ENCODE data around the gene GPRIN3.
A peak's percentile ranks its signal among the peaks of the same experiment; 100 is the strongest.

The GPRIN3 gene

GRCh38 chr4:89253935-89254334 is 53.7 kb downstream of the GPRIN3 start:
- DNase-seq: no peak

DNA sequence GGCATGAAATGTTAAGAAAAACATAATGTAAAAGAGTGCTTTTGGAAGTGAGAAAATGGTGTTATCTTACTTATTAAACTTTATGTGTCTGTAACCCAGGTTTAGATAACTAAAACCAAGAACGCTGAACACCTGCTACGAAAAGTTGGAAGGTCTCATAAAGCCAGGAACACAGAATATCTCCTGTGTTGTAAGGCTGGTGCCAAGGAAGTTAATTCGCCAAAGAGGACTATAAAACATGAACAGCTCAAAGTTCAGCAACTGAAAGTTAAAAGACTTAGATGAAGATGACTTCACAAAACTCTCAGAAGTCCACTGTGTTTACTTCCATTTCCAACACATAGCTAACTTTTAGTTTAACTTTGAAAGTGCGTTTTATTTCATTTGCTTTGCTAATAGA is 54.3 kb downstream of the GPRIN3 start:
- DNase-seq: no peak

DNA sequence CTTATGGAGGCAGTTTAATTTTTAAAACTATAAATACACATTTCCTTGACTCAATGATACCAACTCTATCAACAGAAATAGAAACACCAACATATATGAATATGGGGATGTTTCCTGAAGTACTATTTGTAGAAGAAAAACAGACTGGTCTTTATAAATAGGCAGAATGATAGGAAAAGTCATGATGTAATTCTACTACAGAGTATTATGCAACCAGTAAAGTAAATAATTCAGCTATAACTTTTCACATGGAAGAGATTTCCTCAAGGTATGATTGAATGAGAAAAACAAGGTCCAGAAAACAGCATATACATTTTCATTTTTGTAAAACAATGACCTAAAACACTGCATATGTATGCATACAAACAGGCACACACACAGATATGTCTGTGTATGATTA is 56.2 kb downstream of the GPRIN3 start:
- DNase-seq: no peak

DNA sequence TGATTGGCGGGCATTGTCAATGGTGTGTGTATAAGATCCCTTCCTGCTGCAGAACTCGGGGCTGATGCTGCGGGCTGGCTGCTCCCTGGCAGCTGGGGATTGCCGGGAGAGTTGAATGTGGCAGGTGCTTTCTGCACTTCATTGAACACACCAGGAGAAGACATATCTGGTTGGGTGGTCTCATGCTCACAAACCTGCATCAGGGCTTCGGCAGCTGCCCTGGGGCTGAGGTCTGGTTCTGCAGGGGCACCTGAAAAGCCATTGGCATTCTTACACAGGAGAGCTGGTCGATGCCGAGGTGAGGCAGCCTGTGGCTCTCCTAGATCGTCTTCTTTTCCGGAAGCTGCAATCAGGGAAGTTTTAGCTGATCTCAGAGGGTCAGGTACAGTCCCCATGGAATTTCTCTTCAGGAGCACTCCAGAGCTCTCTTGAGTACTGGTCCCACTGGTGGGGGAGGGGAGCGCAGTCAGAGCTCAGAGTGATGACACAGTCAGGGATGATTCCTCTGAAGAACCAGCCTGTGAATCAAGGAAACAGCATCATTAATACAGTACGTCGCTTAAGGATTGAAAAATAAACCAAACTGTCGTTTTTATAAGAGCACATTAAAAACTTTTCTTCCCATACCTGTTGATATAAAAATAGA is 57.8 kb downstream of the GPRIN3 start:
- no peak for DNase-seq

DNA sequence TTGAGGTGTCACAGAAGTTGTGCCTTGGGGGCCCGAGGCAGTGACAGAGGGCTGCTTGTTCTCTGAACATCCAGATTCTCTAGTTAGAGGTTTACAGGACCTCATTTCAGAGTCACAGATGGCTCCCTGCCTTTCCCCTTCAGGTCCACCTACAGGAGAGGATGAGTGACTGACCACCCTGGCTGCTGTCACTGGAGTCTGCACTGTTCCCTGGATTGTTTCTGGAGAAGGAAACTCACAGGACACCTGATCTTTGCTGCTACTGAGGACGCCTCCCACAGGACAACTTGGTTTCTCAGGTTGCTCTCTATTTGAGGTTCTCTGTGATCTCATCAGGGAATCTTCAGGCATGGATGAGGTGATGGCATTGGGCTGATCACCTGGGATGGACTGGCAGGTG is 58.3 kb downstream of the GPRIN3 start:
- no peak for DNase-seq

- DNase-seq: no peak
These were observed 58.7 kb downstream of the GPRIN3 start for GRCh38 chr4:89248879-89249281.

DNA sequence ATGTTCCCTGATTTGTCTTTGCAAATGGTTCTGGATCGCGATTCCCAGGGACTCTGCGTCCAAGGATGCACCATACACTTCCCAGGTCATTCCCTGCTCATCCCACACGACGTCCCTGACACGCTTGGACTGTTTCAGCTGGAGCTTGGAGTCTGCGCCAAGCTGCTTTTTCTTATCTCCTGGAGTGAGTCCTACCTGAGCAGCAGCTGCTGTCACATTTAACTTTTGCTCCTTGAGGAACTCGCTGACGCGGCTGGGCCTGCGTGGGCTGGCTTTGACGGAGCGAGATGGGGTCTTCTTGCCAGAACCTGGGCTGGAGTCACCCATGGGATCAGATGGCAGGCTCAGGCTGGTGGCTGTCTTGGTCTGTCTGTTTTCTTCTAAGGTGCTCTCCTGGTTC is 59.6 kb downstream of the GPRIN3 start:
- DNase-seq: no peak

DNA sequence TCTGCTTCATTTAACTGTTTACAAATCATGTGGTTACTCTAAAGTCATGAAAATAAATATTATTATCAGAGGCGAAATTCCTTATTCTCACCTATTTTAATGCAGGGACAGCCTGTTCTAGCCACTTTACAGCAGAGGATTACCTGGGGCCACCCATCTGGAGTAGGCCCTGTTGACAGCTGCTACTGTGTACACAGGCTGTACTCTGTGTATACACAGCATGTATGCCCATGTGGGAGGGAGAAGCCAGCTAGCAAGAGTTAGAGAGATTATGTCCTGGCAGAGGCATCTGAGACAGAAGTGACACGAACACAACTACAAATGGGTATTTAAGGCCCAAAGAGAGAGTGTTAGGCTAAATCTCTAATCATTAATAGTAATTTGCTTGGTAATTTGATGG is 62.1 kb downstream of the GPRIN3 start:
- DNase-seq: no peak

GRCh38 chr4:89243733-89244252 is 63.8 kb downstream of the GPRIN3 start:
- no peak for DNase-seq

DNA sequence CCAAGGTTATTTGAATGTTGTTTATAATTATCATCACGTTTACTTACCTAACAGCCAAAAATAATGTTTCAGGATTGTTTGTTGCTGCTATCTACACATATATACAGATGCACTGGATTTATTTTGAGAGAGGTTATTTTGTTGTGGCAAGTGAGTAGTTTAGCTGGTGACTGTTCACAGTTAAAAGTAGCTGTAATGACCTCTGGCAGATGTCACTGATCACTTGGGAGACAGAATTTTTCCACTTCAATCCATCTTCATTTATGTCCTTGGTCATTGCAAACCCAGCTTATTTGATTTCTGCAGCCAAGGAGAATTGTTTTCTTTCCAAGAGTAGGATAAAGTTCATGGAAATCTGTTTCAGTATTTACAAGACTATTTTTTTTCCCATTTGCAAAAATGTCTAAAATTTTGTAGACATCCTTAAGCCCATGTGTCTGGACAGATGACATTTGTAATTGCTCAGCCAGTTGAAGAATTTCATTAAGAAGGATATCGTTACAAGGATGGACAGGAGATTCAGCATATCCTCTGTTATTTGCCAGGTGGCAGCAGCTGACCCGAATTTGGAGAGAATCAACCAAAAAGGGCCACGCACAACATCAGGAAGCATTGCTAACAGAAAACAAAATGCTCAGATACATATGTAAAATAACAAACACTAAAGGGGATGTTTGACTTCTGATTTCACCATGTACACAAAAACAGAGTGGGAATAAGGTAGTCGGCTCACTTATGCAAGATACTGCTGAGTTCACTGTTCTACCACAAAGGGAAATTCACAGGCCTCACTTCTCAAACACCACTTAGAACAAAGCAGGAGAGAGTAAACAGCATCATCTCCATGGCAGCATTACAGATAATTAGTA is 64.5 kb downstream of the GPRIN3 start:
- DNase-seq: no peak

GRCh38 chr4:89242216-89242615 is 65.4 kb downstream of the GPRIN3 start:
- no peak for DNase-seq

- no peak for DNase-seq
These were observed 77.3 kb downstream of the GPRIN3 start for GRCh38 chr4:89230271-89230670.

GRCh38 chr4:89226665-89227574 is 80.7 kb downstream of the GPRIN3 start:
- peak; percentile 40 for DNase-seq

- DNase-seq: no peak
These were observed 85.4 kb downstream of the GPRIN3 start for GRCh38 chr4:89222170-89222569.

DNA sequence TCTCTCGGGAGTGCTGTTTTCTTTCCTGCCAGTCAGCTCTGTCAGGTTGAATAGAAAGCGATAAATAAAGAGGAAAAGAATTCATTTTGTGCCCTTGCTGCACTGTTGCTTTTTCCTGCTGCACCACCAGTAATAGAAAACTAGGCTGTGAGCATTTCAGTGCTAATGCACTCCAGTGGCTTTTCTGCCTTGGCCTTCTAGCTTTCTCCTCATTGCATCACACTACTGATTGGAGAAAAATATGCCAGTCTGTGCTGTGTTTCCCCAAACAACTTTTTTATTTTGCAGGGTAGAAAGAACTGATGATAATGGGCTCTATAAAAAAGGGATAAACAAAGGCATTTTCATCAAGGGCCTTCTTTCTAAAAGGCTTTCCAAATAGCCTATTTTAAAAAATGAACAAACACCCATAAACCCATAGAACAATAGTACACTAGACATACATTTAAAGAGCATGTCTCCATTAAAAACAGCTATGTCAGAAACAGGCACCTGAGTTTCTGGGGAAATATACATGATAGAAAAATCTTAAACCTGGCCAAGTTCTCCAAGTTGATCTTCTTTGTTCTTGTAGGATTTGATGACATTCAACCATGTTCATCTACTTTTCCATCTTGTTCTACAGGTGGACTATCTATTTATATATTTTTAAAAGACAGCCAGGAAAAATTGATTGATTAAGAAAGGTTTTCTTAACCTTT is 86.3 kb downstream of the GPRIN3 start:
- no peak for DNase-seq

- no peak for DNase-seq
These were observed 89.0 kb downstream of the GPRIN3 start for GRCh38 chr4:89218587-89218986.

- DNase-seq: no peak
These were observed 90.0 kb downstream of the GPRIN3 start for GRCh38 chr4:89217604-89218003.

DNA sequence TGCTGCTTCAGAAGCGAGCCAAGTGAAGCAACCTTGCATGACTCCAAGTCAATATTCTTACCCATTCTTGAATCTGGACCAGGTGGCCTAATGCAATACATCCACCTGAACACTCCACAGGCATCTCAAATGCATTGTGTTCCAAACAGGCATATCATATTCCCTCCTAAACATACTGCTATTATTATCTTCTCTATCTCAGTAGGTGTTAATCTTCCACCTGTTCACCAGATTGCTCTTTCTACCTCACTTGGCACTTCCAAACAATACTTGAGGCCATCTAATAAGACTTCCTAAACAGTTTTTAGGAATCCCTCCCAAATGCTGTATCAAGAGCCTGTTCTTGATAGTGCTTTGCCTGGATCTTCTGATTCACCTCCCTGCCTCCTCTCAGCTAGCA is 90.7 kb downstream of the GPRIN3 start:
- no peak for DNase-seq

DNA sequence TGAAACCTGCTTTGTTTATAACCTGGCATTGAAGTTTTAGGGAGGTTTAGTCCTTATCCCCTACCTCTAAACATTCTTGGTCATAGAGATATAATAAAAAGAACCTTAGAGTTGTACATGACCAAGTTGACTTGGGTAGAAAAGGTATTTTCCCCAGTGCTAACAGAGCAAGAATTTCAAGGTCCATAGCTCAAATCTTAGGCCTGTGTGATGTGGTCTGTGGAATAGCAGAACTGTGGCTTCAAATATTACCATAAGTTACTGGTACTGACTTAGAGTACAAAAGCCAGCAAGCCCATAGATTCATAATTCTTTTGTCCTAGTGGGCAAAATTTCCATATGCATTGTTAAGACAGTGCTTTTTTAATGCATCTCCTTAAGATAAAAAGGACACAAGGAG is 91.2 kb downstream of the GPRIN3 start:
- DNase-seq: no peak

DNA sequence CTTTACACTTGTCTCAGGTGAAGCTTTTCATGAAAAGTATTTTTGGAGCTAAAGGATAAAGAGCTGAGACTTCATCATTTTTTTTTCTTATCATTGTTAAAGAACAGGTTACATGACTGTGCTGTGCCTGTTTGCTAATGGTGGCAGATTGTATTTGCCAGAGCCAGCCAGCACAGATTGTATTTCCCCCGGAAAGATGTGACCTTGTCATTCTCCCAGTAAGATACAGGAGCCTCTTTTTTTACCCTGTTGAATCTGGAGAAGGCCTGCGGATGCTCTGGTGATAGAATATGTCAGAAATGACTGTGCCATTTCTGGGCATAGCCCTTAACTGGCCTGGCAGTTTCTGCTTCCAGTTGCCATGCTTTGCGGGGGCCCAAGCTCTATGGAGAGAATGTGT is 91.9 kb downstream of the GPRIN3 start:
- DNase-seq: no peak

DNA sequence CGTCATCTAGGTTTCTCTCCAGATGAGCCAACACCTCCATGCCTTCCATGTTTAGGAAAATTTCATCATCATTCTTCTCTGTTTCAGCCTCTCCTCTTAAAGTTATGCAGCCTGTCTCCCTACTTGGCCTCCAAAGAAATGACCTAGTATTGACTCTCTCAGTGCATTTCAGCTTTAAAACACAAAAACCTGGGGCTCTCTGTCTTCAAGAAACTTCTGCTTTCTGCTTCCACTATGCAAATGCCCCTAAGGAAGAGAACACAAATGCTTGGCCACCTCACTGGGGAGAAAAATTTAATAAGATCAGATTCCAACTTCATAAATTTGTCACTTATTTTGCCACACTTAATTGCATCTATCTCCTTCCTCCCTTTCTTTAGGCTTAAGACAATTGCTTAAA is 93.3 kb downstream of the GPRIN3 start:
- DNase-seq: no peak

DNA sequence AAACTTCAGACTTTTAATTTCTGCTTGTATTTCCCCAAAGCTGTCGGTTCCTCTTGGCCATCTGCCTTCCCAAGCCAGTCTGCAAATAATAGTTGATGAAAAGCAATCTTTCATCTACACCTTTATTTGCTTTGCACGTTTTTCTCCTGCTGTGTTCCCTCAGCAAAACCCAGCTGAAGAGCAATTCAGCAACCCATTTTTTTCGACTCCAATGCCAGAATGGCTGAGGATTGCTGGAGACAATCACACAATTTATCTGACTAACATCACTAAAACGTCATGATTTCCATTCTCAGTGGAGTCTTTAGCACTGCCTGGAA is 94.3 kb downstream of the GPRIN3 start:
- DNase-seq: no peak
